Measurements from ENCODE around the gene CFAP221.

DNA sequence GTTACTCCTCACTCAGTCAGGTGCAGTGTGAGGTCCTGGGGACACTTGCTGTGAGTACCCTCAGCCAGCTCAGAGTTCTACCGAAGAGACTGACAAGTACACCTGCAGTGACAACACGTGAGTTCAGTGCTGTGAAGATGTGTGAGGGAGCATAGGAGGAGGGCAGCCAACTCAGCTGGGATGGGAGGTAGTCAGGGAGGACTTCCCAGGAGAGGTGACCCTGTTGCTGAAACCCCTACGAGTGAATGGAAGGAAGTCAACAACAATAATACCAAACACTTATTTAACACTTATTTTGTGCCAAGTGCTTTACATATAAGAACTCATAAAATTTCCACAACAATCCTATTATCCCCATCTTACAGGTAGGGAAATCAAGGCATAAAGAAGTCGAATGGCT lies 145.0 kb downstream of the CFAP221 start:
- TF ChIP-seq, protein P1, sequence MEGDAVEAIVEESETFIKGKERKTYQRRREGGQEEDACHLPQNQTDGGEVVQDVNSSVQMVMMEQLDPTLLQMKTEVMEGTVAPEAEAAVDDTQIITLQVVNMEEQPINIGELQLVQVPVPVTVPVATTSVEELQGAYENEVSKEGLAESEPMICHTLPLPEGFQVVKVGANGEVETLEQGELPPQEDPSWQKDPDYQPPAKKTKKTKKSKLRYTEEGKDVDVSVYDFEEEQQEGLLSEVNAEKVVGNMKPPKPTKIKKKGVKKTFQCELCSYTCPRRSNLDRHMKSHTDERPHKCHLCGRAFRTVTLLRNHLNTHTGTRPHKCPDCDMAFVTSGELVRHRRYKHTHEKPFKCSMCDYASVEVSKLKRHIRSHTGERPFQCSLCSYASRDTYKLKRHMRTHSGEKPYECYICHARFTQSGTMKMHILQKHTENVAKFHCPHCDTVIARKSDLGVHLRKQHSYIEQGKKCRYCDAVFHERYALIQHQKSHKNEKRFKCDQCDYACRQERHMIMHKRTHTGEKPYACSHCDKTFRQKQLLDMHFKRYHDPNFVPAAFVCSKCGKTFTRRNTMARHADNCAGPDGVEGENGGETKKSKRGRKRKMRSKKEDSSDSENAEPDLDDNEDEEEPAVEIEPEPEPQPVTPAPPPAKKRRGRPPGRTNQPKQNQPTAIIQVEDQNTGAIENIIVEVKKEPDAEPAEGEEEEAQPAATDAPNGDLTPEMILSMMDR (conservative IDR thresholded peaks at IDR 0.05; ENCODE audit: low read length): no peak
- TF ChIP-seq EZH2phosphoT487 (IDR thresholded peaks at IDR 0.05; ENCODE audit: borderline replicate concordance): no peak
